HepG2 (cell line): ENCODE measurements around the gene ATP6V0D1. TPM values are rescaled to one million over a fixed set of nuclear protein-coding genes. Genes with fewer than 3 reads are reported as not detected.
A peak's percentile ranks its signal among the peaks of the same experiment; 100 is the strongest.

Experiments used
- HNRNPL ChIP-seq: fragments of 200-400 bp; formaldehyde crosslinking; IDR thresholded peaks from 2 replicates; pipeline ENCODE4 v1.6.1; 2017; ENCODE audit warnings: mild to moderate bottlenecking, low read depth, low read length
- KDM4B ChIP-seq: sonication (generic); formaldehyde crosslinking; IDR thresholded peaks from 2 replicates; pipeline ENCODE4 v1.4.0; 2020; ENCODE audit warnings: missing genetic modification reagents
- KDM5B ChIP-seq: sonication (generic); formaldehyde crosslinking; IDR thresholded peaks from 2 replicates; pipeline ENCODE4 v1.4.0; 2020; ENCODE audit warnings: missing genetic modification reagents, mild to moderate bottlenecking, borderline replicate concordance
- MED1 ChIP-seq: sonication (generic); formaldehyde crosslinking; IDR thresholded peaks from 2 replicates; pipeline ENCODE4 v1.4.0; 2020; ENCODE audit warnings: missing genetic modification reagents
- MLLT10 ChIP-seq: sonication (generic); formaldehyde crosslinking; IDR thresholded peaks from 2 replicates; pipeline ENCODE4 v1.4.0; 2020; ENCODE audit warnings: missing genetic modification reagents
- RFX1 ChIP-seq: fragments of 450-650 bp; IDR thresholded peaks from 2 replicates; pipeline ENCODE4 v1.6.1; 2017
- RORA ChIP-seq: sonication (generic); formaldehyde crosslinking; IDR thresholded peaks from 2 replicates; pipeline ENCODE4 v1.5.0; 2020; ENCODE audit warnings: mild to moderate bottlenecking, missing genetic modification reagents, moderate library complexity
- SRSF9 ChIP-seq: fragments of 200-400 bp; formaldehyde crosslinking; IDR thresholded peaks from 2 replicates; pipeline ENCODE4 v1.6.1; 2018; ENCODE audit warnings: borderline replicate concordance, mild to moderate bottlenecking, low read depth, low read length; ENCODE audit not compliant: insufficient read depth, poor library complexity, severe bottlenecking
- STAT5B ChIP-seq: sonication (generic); formaldehyde crosslinking; IDR thresholded peaks from 2 replicates; pipeline ENCODE4 v1.4.0; 2020; ENCODE audit warnings: missing genetic modification reagents
- TBL1XR1 ChIP-seq: fragments of 150-350 bp; IDR thresholded peaks from 2 replicates; pipeline ENCODE4 v1.6.1; 2014; ENCODE audit warnings: borderline replicate concordance, low read length; ENCODE audit not compliant: partially characterized antibody
- ZNF253 ChIP-seq: sonication (generic); formaldehyde crosslinking; IDR thresholded peaks from 2 replicates; pipeline ENCODE4 v1.8.0; 2022; ENCODE audit warnings: mild to moderate bottlenecking, missing genetic modification reagents, borderline replicate concordance
- ZNF337 ChIP-seq: sonication (generic); formaldehyde crosslinking; IDR thresholded peaks from 2 replicates; pipeline ENCODE4 v1.5.1; 2020; ENCODE audit warnings: missing genetic modification reagents, low read depth, mild to moderate bottlenecking, borderline replicate concordance
- ZNF343 ChIP-seq: sonication (generic); formaldehyde crosslinking; IDR thresholded peaks from 2 replicates; pipeline ENCODE4 v1.4.0; 2020; ENCODE audit warnings: mild to moderate bottlenecking, missing genetic modification reagents
- ZNF383 ChIP-seq: sonication (generic); formaldehyde crosslinking; IDR thresholded peaks from 2 replicates; pipeline ENCODE4 v1.4.0; 2020; ENCODE audit warnings: missing genetic modification reagents, mild to moderate bottlenecking, borderline replicate concordance
- ZNF543 ChIP-seq: sonication (generic); formaldehyde crosslinking; IDR thresholded peaks from 2 replicates; pipeline ENCODE4 v1.4.0; 2020; ENCODE audit warnings: mild to moderate bottlenecking, missing genetic modification reagents
- ZNF629 ChIP-seq: sonication (generic); formaldehyde crosslinking; conservative IDR thresholded peaks from 2 replicates; pipeline ENCODE4 v1.5.0; 2020; ENCODE audit warnings: missing genetic modification reagents
- polyA plus RNA-seq, 8 experiments: library from polyadenylated mRNA; depleted of rRNA in 3 of 8; stranded (reverse) in 7 of 8; unstranded in 1 of 8; fragments of >200 nt; fragmentation: Illumina TruSeq in 4 of 8; extraction: Trizol in 4 of 8; gene quantifications; 2 replicates each; pipeline versions ENCODE4 v1.2.1 to v1.2.3, GENCODE V29; 2011 to 2016; ENCODE audit warnings: low read depth in 4 of 8, missing spikeins in 1 of 8, mixed read lengths in 1 of 8; ENCODE audit not compliant: insufficient read depth in 1 of 8
- total RNA-seq, 5 experiments: library from RNA; depleted of rRNA; stranded (reverse); fragments of >200 nt; fragmentation: Illumina TruSeq; extraction: Trizol; gene quantifications; 2 replicates each; pipeline ENCODE4 v1.2.3, GENCODE V29; 2016; ENCODE audit warnings: low read depth in 1 of 5
- TF ChIP-seq, protein P1 (sequence below): sonication (generic); formaldehyde crosslinking; IDR thresholded peaks from 2 replicates; pipeline ENCODE4 v1.4.0; 2020; ENCODE audit warnings: missing genetic modification reagents, borderline replicate concordance
- TF ChIP-seq, protein P2 (sequence below): sonication (generic); formaldehyde crosslinking; IDR thresholded peaks from 2 replicates; pipeline ENCODE4 v1.4.0; 2020; ENCODE audit warnings: missing genetic modification reagents, borderline replicate concordance
- TF ChIP-seq, protein P3 (sequence below): sonication (generic); formaldehyde crosslinking; IDR thresholded peaks from 2 replicates; pipeline ENCODE4 v1.8.0; 2022; ENCODE audit warnings: mild to moderate bottlenecking, missing genetic modification reagents; ENCODE audit not compliant: insufficient replicate concordance
- TF ChIP-seq, protein P4 (sequence below): sonication (generic); formaldehyde crosslinking; IDR thresholded peaks from 2 replicates; pipeline ENCODE4 v1.8.1; 2022; ENCODE audit warnings: low read depth, mild to moderate bottlenecking, missing genetic modification reagents

The ATP6V0D1 gene
- total and polyA plus RNA-seq, 2 of the 13 experiments (the other 11 are each of a cell fraction or from before 2014, with no cell fraction given), result 51.1 to 61.3 TPM

DNA sequence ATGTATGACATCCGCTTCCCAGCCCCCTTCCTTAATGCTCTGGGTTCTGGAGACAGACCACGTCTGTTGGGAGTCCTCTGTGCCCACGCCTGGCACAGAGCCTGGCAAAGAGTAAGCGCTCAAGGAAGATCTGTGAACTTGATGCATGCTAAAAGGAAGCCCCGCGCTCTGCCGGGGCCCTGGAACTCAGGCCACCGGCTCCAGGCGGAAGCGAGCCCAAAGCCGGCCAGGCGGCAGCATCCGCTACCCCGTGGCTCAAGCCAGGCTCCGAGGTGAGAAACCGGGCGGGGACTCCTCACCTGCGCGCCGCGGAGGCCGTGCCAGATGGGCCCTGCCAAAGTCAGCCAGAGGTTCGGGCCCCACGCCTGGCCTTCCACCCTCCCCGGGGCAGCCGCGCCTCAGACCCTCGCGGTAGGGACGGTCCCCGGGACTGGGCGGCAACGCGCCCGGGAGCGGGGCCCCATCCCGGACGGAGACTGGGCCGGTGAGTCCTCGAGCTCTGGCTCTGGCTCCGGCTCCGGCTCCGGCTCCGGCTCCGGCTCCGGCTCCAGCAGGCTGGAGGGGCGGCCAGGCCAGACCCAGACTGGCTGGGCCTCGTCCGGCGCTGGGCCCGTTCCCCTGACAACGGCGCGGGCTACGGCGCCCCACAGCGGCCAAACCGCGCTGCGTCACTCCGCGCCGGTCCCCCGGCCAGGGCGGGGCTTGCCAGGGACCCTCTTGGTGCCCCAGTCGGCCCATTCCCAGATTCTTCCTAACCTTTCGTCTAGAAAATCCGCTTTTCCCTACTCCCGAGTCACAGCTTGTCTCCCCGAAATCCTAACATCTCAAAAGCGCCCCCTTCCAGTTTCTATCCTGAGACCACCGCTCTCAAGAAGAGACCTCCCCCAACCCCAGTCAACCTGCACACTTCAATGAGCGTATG lies 64.8 kb downstream of the ATP6V0D1 start, which contains the start of gene ZDHHC1 (continued):
- TF ChIP-seq, protein P1, sequence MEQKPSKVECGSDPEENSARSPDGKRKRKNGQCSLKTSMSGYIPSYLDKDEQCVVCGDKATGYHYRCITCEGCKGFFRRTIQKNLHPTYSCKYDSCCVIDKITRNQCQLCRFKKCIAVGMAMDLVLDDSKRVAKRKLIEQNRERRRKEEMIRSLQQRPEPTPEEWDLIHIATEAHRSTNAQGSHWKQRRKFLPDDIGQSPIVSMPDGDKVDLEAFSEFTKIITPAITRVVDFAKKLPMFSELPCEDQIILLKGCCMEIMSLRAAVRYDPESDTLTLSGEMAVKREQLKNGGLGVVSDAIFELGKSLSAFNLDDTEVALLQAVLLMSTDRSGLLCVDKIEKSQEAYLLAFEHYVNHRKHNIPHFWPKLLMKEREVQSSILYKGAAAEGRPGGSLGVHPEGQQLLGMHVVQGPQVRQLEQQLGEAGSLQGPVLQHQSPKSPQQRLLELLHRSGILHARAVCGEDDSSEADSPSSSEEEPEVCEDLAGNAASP, result 0 out of 2 replicates have a peak, but pooled peaks have one; percentile 10
- TF ChIP-seq RFX1 (peak; percentile 88), SRSF9 (no peak), HNRNPL (no peak), ZNF343 (CRISPR knock-in tag) (no peak), STAT5B (CRISPR knock-in tag) (no peak), MLLT10 (CRISPR knock-in tag) (no peak), MED1 (CRISPR knock-in tag) (peak; percentile 30; the same call in 1 of the 2 replicates), ZNF383 (CRISPR knock-in tag) (no peak), RORA (CRISPR knock-in tag) (no peak), ZNF337 (no peak), KDM5B (CRISPR knock-in tag) (peak; percentile 96), ZNF253 (CRISPR knock-in tag) (no peak), KDM4B (no peak), TBL1XR1 (no peak), ZNF543 (CRISPR knock-in tag) (no peak; the same call in 1 of the 2 replicates), ZNF629 (CRISPR knock-in tag) (peak; percentile 60; the same call in 1 of the 2 replicates)
- TF ChIP-seq, protein P2, sequence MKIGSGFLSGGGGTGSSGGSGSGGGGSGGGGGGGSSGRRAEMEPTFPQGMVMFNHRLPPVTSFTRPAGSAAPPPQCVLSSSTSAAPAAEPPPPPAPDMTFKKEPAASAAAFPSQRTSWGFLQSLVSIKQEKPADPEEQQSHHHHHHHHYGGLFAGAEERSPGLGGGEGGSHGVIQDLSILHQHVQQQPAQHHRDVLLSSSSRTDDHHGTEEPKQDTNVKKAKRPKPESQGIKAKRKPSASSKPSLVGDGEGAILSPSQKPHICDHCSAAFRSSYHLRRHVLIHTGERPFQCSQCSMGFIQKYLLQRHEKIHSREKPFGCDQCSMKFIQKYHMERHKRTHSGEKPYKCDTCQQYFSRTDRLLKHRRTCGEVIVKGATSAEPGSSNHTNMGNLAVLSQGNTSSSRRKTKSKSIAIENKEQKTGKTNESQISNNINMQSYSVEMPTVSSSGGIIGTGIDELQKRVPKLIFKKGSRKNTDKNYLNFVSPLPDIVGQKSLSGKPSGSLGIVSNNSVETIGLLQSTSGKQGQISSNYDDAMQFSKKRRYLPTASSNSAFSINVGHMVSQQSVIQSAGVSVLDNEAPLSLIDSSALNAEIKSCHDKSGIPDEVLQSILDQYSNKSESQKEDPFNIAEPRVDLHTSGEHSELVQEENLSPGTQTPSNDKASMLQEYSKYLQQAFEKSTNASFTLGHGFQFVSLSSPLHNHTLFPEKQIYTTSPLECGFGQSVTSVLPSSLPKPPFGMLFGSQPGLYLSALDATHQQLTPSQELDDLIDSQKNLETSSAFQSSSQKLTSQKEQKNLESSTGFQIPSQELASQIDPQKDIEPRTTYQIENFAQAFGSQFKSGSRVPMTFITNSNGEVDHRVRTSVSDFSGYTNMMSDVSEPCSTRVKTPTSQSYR, result no peak
- TF ChIP-seq, protein P3, sequence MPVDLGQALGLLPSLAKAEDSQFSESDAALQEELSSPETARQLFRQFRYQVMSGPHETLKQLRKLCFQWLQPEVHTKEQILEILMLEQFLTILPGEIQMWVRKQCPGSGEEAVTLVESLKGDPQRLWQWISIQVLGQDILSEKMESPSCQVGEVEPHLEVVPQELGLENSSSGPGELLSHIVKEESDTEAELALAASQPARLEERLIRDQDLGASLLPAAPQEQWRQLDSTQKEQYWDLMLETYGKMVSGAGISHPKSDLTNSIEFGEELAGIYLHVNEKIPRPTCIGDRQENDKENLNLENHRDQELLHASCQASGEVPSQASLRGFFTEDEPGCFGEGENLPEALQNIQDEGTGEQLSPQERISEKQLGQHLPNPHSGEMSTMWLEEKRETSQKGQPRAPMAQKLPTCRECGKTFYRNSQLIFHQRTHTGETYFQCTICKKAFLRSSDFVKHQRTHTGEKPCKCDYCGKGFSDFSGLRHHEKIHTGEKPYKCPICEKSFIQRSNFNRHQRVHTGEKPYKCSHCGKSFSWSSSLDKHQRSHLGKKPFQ, result no peak
- TF ChIP-seq, protein P4, sequence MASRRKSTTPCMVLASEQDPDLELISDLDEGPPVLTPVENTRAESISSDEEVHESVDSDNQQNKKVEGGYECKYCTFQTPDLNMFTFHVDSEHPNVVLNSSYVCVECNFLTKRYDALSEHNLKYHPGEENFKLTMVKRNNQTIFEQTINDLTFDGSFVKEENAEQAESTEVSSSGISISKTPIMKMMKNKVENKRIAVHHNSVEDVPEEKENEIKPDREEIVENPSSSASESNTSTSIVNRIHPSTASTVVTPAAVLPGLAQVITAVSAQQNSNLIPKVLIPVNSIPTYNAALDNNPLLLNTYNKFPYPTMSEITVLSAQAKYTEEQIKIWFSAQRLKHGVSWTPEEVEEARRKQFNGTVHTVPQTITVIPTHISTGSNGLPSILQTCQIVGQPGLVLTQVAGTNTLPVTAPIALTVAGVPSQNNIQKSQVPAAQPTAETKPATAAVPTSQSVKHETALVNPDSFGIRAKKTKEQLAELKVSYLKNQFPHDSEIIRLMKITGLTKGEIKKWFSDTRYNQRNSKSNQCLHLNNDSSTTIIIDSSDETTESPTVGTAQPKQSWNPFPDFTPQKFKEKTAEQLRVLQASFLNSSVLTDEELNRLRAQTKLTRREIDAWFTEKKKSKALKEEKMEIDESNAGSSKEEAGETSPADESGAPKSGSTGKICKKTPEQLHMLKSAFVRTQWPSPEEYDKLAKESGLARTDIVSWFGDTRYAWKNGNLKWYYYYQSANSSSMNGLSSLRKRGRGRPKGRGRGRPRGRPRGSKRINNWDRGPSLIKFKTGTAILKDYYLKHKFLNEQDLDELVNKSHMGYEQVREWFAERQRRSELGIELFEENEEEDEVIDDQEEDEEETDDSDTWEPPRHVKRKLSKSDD (CRISPR knock-in tag), result no peak
